HG02870 (cell line): ENCODE results near the gene CDC42EP2.

Experiments used
- ATAC-seq: cut with Tn5 transposase; IDR thresholded peaks from one replicate; pipeline ENCODE4 v1.9.1; 2021; ENCODE audit warnings: mild to moderate bottlenecking, moderate library complexity; ENCODE audit not compliant: unreplicated experiment

The CDC42EP2 gene, protein sequence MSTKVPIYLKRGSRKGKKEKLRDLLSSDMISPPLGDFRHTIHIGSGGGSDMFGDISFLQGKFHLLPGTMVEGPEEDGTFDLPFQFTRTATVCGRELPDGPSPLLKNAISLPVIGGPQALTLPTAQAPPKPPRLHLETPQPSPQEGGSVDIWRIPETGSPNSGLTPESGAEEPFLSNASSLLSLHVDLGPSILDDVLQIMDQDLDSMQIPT

DNA sequence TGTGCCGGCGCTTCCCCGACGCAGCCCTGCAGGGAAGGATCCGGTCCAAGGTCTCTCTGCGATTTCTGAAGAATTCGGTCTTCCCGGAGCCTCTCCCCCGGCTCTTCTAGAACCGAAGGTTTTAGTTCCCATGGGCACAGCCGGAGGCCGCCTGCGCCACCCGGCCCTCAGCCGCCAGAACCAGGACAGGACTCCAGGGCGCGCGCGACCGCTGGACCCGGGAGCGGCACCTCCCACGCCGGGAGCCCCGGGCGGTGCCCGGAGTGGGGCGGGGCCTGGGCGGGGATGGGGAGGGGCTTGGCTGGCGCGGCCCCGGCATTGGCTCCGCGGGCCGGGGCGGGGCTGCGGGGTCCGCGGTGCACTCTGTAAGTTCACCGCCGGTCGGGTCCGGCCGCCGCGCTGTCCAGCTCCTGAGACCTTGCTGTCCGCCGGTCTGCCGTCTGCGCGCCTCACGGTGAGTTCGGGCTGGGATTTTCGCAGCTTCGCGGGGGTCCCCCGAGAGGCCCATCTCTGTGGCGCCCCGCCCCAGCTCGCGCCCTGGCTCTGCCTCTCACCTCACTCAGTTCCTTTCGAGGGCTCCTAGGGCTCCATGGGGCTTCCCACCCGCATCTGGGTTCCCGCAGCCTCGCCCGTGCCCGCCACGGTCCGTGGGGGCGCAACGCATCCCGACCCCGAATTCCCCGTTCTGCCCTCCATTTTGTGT lies at the start of gene CDC42EP2:
Gene CDC42EP2, plus strand, starts transcription at position 366 of the 703 bp plus-strand sequence. CDS start 6,033 bp downstream, outside the sequence.
- ATAC-seq = peak; percentile 69

- ATAC-seq = no peak
These were observed 48.5 kb upstream of the CDC42EP2 start for GRCh38 chr11:65266210-65266609.

GRCh38 chr11:65274735-65275682 lies 39.7 kb upstream of the CDC42EP2 start:
- no peak for ATAC-seq

- no peak for ATAC-seq
These were observed 38.8 kb upstream of the CDC42EP2 start for GRCh38 chr11:65275906-65276305.

GRCh38 chr11:65277631-65278277 lies 36.9 kb upstream of the CDC42EP2 start:
- no peak for ATAC-seq

DNA sequence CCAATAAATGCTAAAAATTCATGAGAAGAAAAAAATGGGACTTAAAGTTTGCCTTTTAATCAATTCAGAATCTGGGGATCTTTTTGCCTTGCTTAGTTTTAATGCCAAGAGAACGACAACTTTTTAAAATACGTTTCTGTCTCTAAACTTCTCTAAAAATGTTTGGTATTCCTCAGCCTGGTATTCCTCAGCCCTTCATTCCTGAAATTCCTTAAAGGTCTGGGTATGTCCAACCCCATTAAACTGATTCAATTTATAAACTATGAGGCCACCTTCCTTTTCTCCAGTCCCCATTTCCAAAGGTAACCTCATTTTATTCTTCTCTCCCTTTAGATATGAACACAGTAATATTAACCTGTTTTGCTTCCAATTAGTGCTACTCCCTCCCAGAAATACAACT lies 36.3 kb upstream of the CDC42EP2 start:
- ATAC-seq = no peak

DNA sequence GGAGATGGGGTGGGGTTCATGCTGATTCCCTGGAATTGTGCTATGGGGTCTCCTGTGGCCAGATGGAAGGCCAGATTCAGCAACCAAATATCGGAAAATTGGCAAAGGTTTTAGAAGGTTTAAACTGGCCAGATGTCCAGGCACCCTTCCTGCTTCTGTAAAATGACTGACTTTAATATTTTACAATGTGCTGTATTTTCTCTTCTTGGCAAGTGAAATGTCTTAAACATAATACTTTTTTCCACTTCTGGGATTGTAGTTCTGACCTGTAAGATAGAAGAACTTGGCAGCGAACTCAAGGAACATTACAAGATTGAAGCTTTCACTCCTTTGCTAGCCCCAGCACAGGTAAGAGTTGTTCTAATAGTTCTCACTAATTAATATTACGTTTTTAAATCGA lies 35.4 kb upstream of the CDC42EP2 start:
- no peak for ATAC-seq

- peak; percentile 40 for ATAC-seq
These were observed 34.8 kb upstream of the CDC42EP2 start for GRCh38 chr11:65279741-65280440.

DNA sequence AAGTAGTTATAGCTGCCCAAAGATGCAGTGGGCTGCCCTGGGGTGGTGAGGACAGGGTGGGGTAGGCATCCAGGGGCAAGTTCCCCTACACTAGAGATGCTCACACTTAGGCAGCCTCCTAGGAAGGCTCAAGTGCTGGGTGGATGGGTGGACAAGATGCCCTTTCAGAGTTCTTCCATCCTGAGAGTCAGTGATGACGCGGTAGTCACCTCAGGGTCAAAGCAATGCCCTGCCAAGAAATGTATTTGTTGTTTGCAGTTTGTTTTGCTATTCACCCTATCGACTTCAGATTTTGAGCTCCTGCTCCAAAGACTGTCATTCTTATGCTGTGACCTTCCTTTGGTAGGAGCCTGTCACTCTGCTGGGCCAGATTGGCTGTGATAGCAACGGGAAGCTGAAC lies 34.0 kb upstream of the CDC42EP2 start:
- ATAC-seq = no peak

DNA sequence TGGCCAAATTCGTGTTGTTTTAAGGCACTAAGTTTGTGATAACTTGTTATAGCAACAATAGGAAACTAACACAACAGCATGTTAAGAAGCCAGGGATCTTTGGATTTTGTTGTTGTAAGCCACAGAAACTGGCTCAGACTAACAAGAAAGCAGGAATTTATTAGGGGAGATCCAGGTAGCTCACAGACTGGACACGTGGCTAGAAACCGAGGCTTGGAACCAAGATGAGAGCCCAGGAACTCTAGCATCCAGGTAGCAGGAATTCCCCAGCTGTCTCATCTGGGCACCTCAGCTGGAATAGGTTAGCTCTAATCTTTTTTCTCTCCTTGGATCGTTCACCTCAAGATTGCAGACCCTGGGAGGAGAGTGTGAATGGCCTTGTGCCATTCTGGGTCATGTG lies 28.0 kb upstream of the CDC42EP2 start:
- no peak for ATAC-seq

DNA sequence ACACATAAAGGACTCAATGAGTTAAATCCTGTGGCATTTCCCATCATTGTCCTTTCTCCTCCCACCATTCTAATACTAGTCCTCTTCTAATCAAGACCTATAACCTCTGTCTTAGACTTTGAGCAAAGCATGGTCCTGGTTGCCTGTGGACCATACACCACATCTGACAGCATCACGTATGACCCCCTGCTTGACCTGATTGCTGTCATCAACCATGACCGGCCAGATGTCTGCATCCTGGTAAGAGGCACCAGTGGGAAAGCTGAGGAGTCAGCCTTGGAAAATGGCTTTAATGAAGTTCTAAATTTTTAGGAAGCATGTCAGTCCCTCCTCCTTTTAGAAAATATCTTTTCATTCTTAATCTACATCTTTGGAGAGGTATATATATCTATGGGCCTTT lies 27.1 kb upstream of the CDC42EP2 start:
- ATAC-seq = no peak

- ATAC-seq = no peak
These were observed 25.7 kb upstream of the CDC42EP2 start for GRCh38 chr11:65288706-65289536.

DNA sequence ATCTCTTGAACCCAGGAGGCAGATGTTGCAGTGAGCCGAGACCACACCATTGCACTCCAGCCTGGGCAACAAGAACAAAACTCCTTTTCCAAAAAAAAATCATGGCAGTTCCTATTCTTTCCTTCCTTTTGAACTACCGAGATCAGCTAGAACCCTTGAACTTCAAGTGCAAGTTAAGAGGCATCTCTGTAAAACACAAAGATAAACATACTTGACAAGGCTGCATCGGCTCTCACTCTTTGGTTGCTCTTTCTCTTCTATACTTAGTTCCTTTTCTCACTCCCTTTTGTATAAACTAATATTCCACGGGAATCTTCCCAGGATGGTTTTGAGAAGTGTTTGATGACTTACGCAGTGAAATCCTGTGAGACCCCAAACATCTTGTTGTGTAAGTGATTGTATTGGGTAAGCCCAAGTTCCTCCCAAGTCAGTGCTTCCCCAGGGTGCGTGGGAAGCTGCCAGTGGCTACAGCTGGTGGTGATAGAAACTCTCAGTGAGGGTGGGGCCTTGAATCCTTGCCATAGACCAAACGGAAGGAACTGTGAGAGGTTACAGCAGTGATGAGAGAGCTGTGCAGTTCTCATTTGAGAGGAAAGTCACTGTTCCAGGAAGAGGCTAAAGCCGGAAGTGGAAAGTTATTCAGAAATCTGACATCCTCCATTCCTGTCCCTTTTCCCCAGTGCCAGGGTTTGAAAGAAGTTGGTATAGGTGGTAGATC lies 24.1 kb upstream of the CDC42EP2 start:
- ATAC-seq = peak; percentile 61

- ATAC-seq = no peak
These were observed 23.1 kb upstream of the CDC42EP2 start for GRCh38 chr11:65291613-65292012.

DNA sequence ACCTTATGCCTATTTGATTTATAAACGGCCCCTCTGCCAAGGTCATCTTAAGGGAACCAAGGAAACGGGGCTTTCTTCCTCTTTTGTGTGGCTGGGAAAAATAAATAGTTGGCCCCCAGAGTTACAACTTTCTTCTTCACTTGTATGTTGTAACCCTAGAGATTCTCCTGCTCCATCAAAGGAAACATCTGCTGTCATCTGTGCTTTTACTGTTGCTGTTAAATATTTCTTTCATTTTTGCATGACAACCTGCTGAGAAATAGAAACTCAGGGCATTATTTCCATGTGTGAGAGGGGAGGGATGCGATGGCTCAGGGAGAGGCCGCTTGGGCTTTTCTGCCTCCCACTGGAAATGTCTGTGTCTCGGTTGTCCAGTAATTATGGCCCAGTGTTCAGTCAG lies 21.8 kb upstream of the CDC42EP2 start:
- ATAC-seq = no peak

- ATAC-seq = no peak
These were observed 20.7 kb upstream of the CDC42EP2 start for GRCh38 chr11:65293909-65294381.

DNA sequence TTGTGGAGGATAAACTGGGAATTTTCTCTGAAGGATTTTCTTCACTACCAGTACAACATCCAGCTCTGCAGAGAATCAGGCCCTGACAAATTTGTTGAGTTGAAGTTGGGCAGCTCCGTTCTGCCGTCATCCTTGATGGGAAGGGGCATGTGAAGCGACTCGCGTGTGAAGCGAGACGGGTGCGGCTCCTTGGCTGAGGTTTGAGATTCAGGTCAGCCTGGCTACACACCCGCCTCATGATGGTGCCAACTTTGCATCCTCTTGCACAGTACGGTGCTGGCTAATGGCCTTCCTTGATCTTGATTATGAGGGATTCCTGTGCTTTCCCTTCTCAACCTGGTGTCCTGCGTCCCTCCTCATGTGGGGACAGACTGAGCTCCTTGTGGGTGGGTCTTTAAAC lies 19.7 kb upstream of the CDC42EP2 start:
- no peak for ATAC-seq

DNA sequence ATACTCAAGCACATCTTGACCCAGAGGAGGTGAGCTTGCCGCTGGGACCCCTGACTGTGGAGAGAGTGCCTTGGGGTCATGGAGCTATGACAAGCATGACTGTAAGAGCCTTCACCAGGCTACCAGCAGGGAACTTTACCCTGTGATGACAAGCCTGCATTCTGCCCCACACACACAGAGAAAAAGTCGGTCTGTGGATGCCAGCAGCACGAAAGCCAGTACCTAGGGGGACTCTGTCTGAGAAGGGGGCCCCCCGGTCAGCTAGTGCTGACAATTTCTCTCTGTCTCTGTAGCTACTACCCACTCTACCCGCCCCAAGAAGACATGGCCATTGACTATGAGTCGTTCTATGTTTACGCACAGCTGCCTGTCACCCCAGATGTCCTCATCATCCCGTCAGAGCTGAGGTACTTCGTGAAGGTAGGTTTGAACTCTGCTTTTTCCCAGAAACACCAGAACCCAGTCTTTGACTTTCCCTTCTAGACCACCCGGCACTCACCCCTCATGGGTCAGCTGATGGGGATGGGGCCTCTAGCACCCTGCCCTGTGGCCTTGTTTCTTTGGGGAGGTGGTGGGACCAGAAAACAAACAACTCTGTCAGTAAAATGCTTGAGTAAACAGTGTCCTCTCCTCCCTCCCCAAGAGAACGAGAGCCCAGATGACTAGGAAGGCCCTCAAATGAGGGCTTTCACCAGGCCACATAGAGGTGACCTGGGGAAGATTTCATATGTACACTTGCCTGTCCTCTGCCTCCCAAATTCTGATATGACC lies 18.9 kb upstream of the CDC42EP2 start:
- no peak for ATAC-seq
